HepG2 (cell line): Measurements from ENCODE around the gene SLC5A6. TPM values are rescaled to one million over a fixed set of nuclear protein-coding genes. Genes with fewer than 3 reads are reported as not detected.

Experiments
- DPF2 ChIP-seq: sonication (generic); formaldehyde crosslinking; IDR thresholded peaks from 2 replicates; pipeline ENCODE4 v1.4.0; 2020; ENCODE audit warnings: mild to moderate bottlenecking, low read depth, missing genetic modification reagents, borderline replicate concordance
- HIVEP1 ChIP-seq: sonication (generic); formaldehyde crosslinking; IDR thresholded peaks from 2 replicates; pipeline ENCODE4 v1.4.0; 2020; ENCODE audit warnings: mild to moderate bottlenecking, missing genetic modification reagents
- PRPF4 ChIP-seq: fragments of 200-400 bp; formaldehyde crosslinking; IDR thresholded peaks from 2 replicates; pipeline ENCODE4 v1.6.1; 2016; ENCODE audit warnings: low read length, low read depth; ENCODE audit not compliant: poor library complexity, severe bottlenecking
- SP5 ChIP-seq: IDR thresholded peaks from 2 replicates; pipeline ENCODE4 v1.6.1; 2016; ENCODE audit warnings: low read depth, borderline replicate concordance
- TOPORS ChIP-seq: sonication (generic); formaldehyde crosslinking; IDR thresholded peaks from 2 replicates; pipeline ENCODE4 v1.8.0; 2023; ENCODE audit warnings: mild to moderate bottlenecking, missing genetic modification reagents
- ZBTB21 ChIP-seq: sonication (generic); formaldehyde crosslinking; IDR thresholded peaks from 2 replicates; pipeline ENCODE4 v1.4.0; 2020; ENCODE audit warnings: missing genetic modification reagents
- ZNF143 ChIP-seq: sonication (generic); formaldehyde crosslinking; IDR thresholded peaks from 2 replicates; pipeline ENCODE4 v1.4.0; 2020; ENCODE audit warnings: missing genetic modification reagents
- ZNF605 ChIP-seq: sonication (generic); formaldehyde crosslinking; IDR thresholded peaks from 2 replicates; pipeline ENCODE4 v1.8.0; 2022; ENCODE audit warnings: mild to moderate bottlenecking, missing genetic modification reagents
- ZNF768 ChIP-seq: sonication (generic); formaldehyde crosslinking; IDR thresholded peaks from 2 replicates; pipeline ENCODE4 v1.4.0; 2020; ENCODE audit warnings: missing genetic modification reagents
- ZNF782 ChIP-seq: sonication (generic); formaldehyde crosslinking; IDR thresholded peaks from 2 replicates; pipeline ENCODE4 v1.4.0; 2020; ENCODE audit warnings: missing genetic modification reagents, mild to moderate bottlenecking, borderline replicate concordance
- polyA plus RNA-seq, 8 experiments: library from polyadenylated mRNA; depleted of rRNA in 3 of 8; stranded (reverse) in 7 of 8; unstranded in 1 of 8; fragments of >200 nt; fragmentation: Illumina TruSeq in 4 of 8; extraction: Trizol in 4 of 8; gene quantifications; 2 replicates each; pipeline versions ENCODE4 v1.2.1 to v1.2.3, GENCODE V29; 2011 to 2016; ENCODE audit warnings: low read depth in 4 of 8, missing spikeins in 1 of 8, mixed read lengths in 1 of 8; ENCODE audit not compliant: insufficient read depth in 1 of 8
- total RNA-seq, 5 experiments: library from RNA; depleted of rRNA; stranded (reverse); fragments of >200 nt; fragmentation: Illumina TruSeq; extraction: Trizol; gene quantifications; 2 replicates each; pipeline ENCODE4 v1.2.3, GENCODE V29; 2016; ENCODE audit warnings: low read depth in 1 of 5
- TF ChIP-seq, protein P1 (sequence below): sonication (generic); formaldehyde crosslinking; IDR thresholded peaks from 2 replicates; pipeline ENCODE4 v1.4.0; 2020; ENCODE audit warnings: mild to moderate bottlenecking, missing genetic modification reagents
- TF ChIP-seq, protein P2 (sequence below): sonication (generic); formaldehyde crosslinking; IDR thresholded peaks from 2 replicates; pipeline ENCODE4 v1.4.0; 2020; ENCODE audit warnings: missing genetic modification reagents, borderline replicate concordance
- TF ChIP-seq, protein P3 (sequence below): IDR thresholded peaks from 2 replicates; pipeline ENCODE4 v1.6.1; 2016; ENCODE audit warnings: low read depth, control low read depth
- TF ChIP-seq, protein P4 (sequence below): sonication (generic); formaldehyde crosslinking; IDR thresholded peaks from 2 replicates; pipeline ENCODE4 v1.9.0; 2022; ENCODE audit warnings: low read depth, missing genetic modification reagents

The SLC5A6 gene
- total and polyA plus RNA-seq, 2 of the 13 experiments (the other 11 are each of a cell fraction or from before 2014, with no cell fraction given) = 135 to 417 TPM

DNA sequence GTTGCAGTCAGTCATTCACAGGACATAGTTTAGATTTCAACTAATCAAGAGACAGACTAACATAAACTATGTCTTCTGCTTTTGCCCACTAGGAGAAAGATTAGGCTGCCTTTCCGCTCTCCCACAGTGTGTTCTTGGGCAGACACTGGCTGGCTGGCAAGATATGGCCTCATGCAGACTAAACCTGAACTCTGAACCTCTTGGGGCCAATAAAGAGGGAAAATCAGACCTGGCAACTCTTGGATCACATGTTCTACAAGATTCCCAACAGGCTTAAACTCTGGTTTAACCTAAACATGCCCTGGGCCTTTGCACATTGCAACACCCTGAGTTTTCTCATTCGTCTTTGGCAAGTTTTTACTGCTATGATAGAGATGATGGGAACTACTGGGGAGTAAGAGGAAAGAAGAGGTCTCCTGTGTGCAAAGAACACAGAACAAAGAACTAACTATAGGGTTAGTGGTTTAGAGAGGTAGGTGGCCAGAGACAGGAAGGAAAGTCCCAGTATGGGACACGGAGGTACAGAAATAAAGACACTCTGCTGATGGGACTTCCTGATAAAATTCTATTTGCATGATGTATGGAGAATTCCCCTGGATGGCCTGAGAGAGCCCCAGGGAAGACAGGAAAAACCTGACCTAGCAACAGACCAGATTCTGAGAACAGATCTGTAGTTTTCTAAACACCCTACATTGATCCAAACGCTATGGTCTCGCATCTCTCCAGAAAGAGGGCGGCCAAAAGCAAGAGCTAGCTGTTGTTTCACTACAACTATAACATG lies 2.3 kb downstream of the SLC5A6 start (continued):
- TF ChIP-seq, protein P1, sequence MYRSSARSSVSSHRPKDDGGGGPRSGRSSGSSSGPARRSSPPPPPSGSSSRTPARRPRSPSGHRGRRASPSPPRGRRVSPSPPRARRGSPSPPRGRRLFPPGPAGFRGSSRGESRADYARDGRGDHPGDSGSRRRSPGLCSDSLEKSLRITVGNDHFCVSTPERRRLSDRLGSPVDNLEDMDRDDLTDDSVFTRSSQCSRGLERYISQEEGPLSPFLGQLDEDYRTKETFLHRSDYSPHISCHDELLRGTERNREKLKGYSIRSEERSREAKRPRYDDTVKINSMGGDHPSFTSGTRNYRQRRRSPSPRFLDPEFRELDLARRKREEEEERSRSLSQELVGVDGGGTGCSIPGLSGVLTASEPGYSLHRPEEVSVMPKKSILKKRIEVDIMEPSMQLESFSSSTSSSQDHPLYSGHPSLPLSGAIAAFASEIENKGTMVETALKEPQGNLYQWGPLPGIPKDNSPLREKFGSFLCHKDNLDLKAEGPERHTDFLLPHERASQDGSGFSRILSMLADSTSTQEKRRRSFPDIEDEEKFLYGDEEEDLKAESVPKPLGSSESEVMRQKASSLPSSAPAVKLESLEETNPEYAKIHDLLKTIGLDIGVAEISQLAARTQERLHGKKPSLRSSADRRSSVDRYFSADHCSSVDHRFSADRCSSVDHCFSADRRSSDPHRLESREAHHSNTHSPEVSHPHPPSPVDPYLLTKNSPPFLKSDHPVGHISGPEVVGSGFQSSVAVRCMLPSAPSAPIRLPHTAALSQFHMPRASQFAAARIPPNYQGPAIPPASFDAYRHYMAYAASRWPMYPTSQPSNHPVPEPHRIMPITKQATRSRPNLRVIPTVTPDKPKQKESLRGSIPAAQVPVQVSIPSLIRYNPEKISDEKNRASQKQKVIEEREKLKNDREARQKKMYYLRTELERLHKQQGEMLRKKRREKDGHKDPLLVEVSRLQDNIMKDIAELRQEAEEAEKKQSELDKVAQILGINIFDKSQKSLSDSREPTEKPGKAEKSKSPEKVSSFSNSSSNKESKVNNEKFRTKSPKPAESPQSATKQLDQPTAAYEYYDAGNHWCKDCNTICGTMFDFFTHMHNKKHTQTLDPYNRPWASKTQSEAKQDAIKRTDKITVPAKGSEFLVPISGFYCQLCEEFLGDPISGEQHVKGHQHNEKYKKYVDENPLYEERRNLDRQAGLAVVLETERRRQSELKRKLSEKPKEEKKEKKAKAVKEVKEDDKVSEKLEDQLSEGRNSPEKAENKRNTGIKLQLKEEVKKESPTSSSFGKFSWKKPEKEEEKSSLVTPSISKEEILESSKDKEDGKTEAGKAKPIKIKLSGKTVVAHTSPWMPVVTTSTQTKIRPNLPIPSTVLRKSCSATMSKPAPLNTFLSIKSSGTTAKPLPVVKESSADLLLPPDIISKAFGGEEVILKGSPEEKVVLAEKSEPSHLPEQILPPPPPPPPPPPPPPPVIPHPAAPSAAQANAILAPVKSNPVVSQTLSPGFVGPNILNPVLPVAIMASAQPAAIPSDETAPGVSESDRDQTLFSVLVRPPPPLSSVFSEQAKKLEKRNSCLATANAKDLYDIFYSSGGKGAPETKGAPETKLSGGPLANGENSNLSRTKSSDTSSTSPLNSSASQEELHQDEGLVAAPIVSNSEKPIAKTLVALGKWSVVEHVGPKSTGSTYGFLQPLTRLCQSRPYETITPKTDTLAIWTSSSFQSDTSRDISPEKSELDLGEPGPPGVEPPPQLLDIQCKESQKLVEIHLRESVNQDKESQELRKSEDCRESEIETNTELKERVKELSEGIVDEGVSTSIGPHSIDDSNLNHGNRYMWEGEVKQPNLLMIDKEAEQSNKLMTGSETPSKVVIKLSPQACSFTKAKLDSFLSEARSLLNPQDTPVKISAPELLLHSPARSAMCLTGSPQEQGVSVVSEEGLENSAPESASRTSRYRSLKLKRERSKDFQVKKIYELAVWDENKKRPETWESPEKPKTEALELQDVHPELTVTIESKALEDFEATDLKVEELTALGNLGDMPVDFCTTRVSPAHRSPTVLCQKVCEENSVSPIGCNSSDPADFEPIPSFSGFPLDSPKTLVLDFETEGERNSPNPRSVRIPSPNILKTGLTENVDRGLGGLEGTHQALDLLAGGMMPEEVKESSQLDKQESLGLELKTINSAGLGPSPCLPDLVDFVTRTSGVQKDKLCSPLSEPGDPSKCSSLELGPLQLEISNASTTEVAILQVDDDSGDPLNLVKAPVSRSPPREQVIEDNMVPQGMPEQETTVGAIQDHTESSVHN (CRISPR knock-in tag) = no peak
- TF ChIP-seq, protein P2, sequence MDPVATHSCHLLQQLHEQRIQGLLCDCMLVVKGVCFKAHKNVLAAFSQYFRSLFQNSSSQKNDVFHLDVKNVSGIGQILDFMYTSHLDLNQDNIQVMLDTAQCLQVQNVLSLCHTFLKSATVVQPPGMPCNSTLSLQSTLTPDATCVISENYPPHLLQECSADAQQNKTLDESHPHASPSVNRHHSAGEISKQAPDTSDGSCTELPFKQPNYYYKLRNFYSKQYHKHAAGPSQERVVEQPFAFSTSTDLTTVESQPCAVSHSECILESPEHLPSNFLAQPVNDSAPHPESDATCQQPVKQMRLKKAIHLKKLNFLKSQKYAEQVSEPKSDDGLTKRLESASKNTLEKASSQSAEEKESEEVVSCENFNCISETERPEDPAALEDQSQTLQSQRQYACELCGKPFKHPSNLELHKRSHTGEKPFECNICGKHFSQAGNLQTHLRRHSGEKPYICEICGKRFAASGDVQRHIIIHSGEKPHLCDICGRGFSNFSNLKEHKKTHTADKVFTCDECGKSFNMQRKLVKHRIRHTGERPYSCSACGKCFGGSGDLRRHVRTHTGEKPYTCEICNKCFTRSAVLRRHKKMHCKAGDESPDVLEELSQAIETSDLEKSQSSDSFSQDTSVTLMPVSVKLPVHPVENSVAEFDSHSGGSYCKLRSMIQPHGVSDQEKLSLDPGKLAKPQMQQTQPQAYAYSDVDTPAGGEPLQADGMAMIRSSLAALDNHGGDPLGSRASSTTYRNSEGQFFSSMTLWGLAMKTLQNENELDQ (CRISPR knock-in tag) = no peak
- TF ChIP-seq DPF2 (CRISPR knock-in tag) (no peak), SP5 (CRISPR knock-in tag) (no peak), ZNF143 (no peak), PRPF4 (no peak), ZNF768 (CRISPR knock-in tag) (no peak), HIVEP1 (CRISPR knock-in tag) (no peak), ZNF782 (CRISPR knock-in tag) (no peak), ZNF605 (CRISPR knock-in tag) (peak; percentile 61; the same call in 1 of the 2 replicates), ZBTB21 (no peak), TOPORS (CRISPR knock-in tag) (no peak)
- TF ChIP-seq, protein P3, sequence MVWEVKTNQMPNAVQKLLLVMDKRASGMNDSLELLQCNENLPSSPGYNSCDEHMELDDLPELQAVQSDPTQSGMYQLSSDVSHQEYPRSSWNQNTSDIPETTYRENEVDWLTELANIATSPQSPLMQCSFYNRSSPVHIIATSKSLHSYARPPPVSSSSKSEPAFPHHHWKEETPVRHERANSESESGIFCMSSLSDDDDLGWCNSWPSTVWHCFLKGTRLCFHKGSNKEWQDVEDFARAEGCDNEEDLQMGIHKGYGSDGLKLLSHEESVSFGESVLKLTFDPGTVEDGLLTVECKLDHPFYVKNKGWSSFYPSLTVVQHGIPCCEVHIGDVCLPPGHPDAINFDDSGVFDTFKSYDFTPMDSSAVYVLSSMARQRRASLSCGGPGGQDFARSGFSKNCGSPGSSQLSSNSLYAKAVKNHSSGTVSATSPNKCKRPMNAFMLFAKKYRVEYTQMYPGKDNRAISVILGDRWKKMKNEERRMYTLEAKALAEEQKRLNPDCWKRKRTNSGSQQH (CRISPR knock-in tag) = no peak
- TF ChIP-seq, protein P4, sequence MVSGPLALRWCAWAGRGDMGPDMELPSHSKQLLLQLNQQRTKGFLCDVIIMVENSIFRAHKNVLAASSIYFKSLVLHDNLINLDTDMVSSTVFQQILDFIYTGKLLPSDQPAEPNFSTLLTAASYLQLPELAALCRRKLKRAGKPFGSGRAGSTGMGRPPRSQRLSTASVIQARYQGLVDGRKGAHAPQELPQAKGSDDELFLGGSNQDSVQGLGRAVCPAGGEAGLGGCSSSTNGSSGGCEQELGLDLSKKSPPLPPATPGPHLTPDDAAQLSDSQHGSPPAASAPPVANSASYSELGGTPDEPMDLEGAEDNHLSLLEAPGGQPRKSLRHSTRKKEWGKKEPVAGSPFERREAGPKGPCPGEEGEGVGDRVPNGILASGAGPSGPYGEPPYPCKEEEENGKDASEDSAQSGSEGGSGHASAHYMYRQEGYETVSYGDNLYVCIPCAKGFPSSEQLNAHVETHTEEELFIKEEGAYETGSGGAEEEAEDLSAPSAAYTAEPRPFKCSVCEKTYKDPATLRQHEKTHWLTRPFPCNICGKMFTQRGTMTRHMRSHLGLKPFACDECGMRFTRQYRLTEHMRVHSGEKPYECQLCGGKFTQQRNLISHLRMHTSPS = no peak
